Large intestine (tissue), 3 donors: ENCODE measurements around the gene TIAM1. TPM values are rescaled to one million over a fixed set of nuclear protein-coding genes. Genes with fewer than 3 reads are reported as not detected.
"Not testable (repeated sequence)": the region's sequence is repeated elsewhere in the genome, so short reads cannot be mapped to it uniquely, and the experiment has no call there.

Experiments
- DNase-seq, 2 donors: peaks; one replicate each; pipeline versions ENCODE4 v3.0.0 to v3.0.0-alpha.2; 2013
- H3K27ac ChIP-seq: one replicate; pipeline ENCODE4 v1.5.1; 2013; ENCODE audit warnings: low read length
- H3K27me3 ChIP-seq: 2 replicates; pipeline ENCODE4 v1.6.1; 2013; ENCODE audit warnings: low read length; ENCODE audit not compliant: control insufficient read depth, insufficient read depth
- H3K36me3 ChIP-seq: 2 replicates; pipeline ENCODE4 v1.6.1; 2013; ENCODE audit warnings: low read length; ENCODE audit not compliant: control insufficient read depth, insufficient read depth
- H3K4me1 ChIP-seq: one replicate; pipeline ENCODE4 v1.6.1; 2013; ENCODE audit warnings: low read length; ENCODE audit not compliant: control insufficient read depth, insufficient read depth
- H3K4me3 ChIP-seq: one replicate; pipeline ENCODE4 v1.5.1; 2013; ENCODE audit warnings: low read length
- H3K9me3 ChIP-seq: one replicate; pipeline ENCODE4 v1.6.1; 2013; ENCODE audit warnings: mild to moderate bottlenecking, low read depth, low read length, moderate library complexity; ENCODE audit not compliant: control insufficient read depth
- WGBS: methylation state at CpG from one replicate; pipeline ENCODE4 v1.1.5; 2013; ENCODE audit warnings: low lambda C conversion rate; ENCODE audit not compliant: insufficient coverage; 5-methylcytosine and 5-hydroxymethylcytosine counted together
- polyA plus RNA-seq: library from polyadenylated mRNA; unstranded; fragments of 120-200 nt; gene quantifications from one replicate; pipeline ENCODE4 v1.2.1, GENCODE V29; 2013

TIAM1 gene
- polyA plus RNA-seq, 1 donor, result 6.3 TPM

DNA sequence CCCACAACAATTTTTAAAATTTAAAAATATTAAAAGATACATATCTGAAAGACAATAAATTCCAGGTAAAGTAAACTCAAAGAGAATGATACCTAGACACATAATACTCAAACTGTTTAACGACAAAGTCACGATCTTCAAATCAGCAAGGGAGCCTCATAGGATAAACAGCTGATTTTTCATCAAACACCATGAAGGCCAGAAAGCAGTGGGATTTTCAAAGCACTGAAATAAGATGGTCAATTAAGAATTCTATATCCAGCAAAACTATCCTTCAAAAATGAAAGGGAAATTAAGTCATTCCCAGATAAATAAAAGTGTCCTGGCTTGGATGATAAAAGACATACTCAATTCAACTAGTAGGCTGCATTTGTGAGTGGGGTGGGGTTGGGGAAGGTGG lies 100.5 kb downstream of the TIAM1 start:
- no peak for DNase-seq
- Histone ChIP-seq H3K27me3 (no peaks in the 10 kb centered on the region), H3K36me3 (no peaks in the 10 kb centered on the region), H3K27ac (no peak overlapping the region), H3K4me3 (no peak overlapping the region), H3K4me1 (no peaks in the 10 kb centered on the region), H3K9me3 (no peaks in the 10 kb centered on the region)
- WGBS, result 92% methylated on average over 2 of the region's 2 CpGs

DNA sequence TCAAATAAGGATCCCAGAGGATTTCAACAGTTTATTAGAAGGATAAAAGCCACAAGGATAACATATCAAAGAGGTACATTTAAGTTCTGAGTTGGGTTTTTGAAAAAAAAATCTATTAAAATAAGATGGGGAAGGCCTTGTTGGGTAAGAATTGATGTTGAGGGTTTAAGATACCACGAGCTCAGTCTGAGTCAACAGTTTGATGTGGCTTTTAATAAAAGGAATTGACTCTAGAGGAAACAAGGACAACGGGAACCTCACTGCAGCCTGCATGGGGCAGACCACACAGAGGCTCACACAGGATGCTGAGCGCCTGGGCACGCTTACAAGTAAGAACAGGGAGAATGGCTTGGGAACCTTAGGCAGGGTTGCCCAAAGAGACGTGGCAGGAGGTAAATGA lies 107.5 kb downstream of the TIAM1 start:
- DNase-seq, result no peak
- Histone ChIP-seq H3K4me3 (no peak overlapping the region), H3K27me3 (no peaks in the 10 kb centered on the region), H3K27ac (no peak overlapping the region), H3K4me1 (no peaks in the 10 kb centered on the region), H3K9me3 (no peaks in the 10 kb centered on the region), H3K36me3 (no peaks in the 10 kb centered on the region)
- no CpG with 5 or more reads among the region's 5 CpGs for WGBS

- H3K4me3 ChIP-seq, result no peak overlapping the region
- no peaks in the 10 kb centered on the region for H3K9me3 ChIP-seq
- no peak for DNase-seq
- no peaks in the 10 kb centered on the region for H3K27me3 ChIP-seq
- 50% methylated on average over 2 of the region's 6 CpGs for whole genome bisulfite sequencing
- H3K27ac ChIP-seq, result no peak overlapping the region
- no peaks in the 10 kb centered on the region for H3K4me1 ChIP-seq
- H3K36me3 ChIP-seq, result no peaks in the 10 kb centered on the region
Measured at GRCh38 chr21:31235671-31236450, 108.2 kb downstream of the TIAM1 start.

DNA sequence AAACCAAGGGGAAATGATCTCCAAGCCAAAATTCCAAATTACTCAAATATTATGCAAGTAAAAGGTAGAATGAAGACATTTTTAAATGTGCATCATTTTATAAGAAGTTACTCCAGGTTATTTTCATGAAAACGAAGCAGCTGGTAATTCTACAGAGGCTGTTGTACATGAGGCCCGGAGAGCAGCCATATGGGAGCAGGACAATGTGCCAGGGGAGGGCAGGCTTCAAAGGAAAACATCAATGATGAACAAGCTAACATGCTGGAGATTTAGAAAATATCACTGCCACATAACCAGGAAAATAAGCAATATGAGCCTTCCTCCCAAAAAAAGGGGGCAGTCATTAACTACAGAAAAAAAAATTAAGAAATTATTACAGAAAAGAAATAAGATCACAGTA lies 109.1 kb downstream of the TIAM1 start:
- WGBS, result no CpG with 5 or more reads among the region's 2 CpGs
- Histone ChIP-seq H3K4me1 (no peaks in the 10 kb centered on the region), H3K27me3 (no peaks in the 10 kb centered on the region), H3K4me3 (no peak overlapping the region), H3K27ac (no peak overlapping the region), H3K36me3 (no peaks in the 10 kb centered on the region), H3K9me3 (no peaks in the 10 kb centered on the region)
- no peak for DNase-seq

GRCh38 chr21:31233711-31234110 lies 110.3 kb downstream of the TIAM1 start:
- Histone ChIP-seq H3K36me3 (no peaks in the 10 kb centered on the region), H3K4me1 (no peaks in the 10 kb centered on the region), H3K9me3 (no peaks in the 10 kb centered on the region), H3K4me3 (no peak overlapping the region), H3K27ac (no peak overlapping the region), H3K27me3 (no peaks in the 10 kb centered on the region)
- no CpG with 5 or more reads among the region's 9 CpGs for WGBS
- DNase-seq, result no peak

DNA sequence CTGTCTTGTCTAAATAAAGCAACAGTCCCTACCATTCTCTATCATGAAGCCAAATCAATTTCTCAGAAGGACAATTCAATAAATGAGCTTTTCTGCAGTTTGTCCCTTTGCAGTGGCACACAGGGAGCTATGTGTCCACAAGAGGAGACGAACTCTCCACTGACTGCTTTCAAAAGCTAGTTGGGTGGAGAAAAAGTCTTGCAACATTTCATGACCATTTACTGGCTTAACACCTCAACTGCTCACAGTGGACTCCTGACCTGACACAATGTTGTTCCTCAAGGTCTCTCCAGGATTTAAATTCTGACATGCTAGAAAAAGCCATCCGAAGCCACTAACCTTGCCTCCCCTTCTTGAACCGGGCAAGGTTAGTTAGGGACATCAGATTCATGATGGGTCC lies 111.7 kb downstream of the TIAM1 start:
- WGBS, result no CpG with 5 or more reads among the region's 3 CpGs
- H3K27me3 ChIP-seq, result no peaks in the 10 kb centered on the region
- no peak for DNase-seq
- H3K9me3 ChIP-seq, result no peaks in the 10 kb centered on the region
- H3K4me1 ChIP-seq, result no peaks in the 10 kb centered on the region
- H3K4me3 ChIP-seq, result no peak overlapping the region
- H3K36me3 ChIP-seq, result no peaks in the 10 kb centered on the region
- H3K27ac ChIP-seq, result no peak overlapping the region

DNA sequence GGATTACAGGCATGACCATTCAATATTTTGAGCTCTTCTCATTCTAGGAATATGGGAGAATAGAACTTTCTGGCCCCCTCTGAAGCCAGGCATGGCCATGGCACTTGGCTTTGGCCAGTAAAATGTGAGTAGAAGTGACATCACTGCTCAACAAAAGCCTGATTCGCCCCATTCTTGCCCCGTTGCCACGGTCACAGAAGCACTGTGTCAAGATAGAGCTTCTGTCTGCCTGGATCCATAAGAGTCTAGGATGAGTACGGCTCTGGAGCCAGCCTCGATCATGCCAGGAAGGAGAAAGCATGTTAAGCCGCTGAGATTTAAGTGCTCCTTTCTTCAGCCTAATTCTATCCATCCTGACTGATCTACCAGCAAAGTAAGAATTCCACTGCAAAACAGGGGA lies 113.1 kb downstream of the TIAM1 start:
- no peaks in the 10 kb centered on the region for H3K36me3 ChIP-seq
- H3K4me3 ChIP-seq, result no peak overlapping the region
- no peaks in the 10 kb centered on the region for H3K9me3 ChIP-seq
- H3K4me1 ChIP-seq, result no peaks in the 10 kb centered on the region
- no peaks in the 10 kb centered on the region for H3K27me3 ChIP-seq
- H3K27ac ChIP-seq, result no peak overlapping the region
- WGBS, result no CpG with 5 or more reads among the region's 6 CpGs
- no peak for DNase-seq

DNA sequence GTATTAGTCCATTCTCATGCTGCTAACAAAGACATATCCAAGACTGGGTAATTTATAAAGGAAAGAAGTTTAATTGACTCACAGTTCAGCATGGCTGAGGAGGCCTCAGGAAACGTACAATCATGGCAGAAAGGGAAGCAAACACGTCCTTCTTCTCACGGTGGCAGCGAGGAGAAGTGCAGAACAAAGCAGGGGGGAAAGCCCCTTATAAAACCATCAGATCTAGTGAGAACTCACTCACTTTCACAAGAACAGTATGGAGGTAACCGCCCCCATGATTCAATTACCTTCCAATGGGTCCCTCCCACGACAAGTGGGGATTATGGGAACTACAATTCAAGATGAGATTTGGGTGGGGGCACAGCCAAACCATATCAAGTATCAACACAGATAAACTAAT lies 115.3 kb downstream of the TIAM1 start:
- not testable (repeated sequence) for DNase-seq, H3K9me3 ChIP-seq, H3K36me3 ChIP-seq, H3K27me3 ChIP-seq, H3K4me1 ChIP-seq, H3K4me3 ChIP-seq, H3K27ac ChIP-seq
- WGBS, result no CpG with 5 or more reads among the region's 6 CpGs

- no peaks in the 10 kb centered on the region for H3K27me3 ChIP-seq
- WGBS, result 100% methylated on average over 1 of the region's 11 CpGs
- H3K4me1 ChIP-seq, result no peaks in the 10 kb centered on the region
- H3K27ac ChIP-seq, result no peak overlapping the region
- H3K9me3 ChIP-seq, result no peaks in the 10 kb centered on the region
- no peak for DNase-seq
- H3K4me3 ChIP-seq, result no peak overlapping the region
- H3K36me3 ChIP-seq, result no peaks in the 10 kb centered on the region
Measured at GRCh38 chr21:31225713-31226112, 118.3 kb downstream of the TIAM1 start.

GRCh38 chr21:31222142-31222541 lies 121.9 kb downstream of the TIAM1 start:
- no peaks in the 10 kb centered on the region for H3K9me3 ChIP-seq
- no peaks in the 10 kb centered on the region for H3K27me3 ChIP-seq
- DNase-seq, result no peak
- no peaks in the 10 kb centered on the region for H3K36me3 ChIP-seq
- no peak overlapping the region for H3K27ac ChIP-seq
- no peaks in the 10 kb centered on the region for H3K4me1 ChIP-seq
- H3K4me3 ChIP-seq, result no peak overlapping the region
- WGBS, result no CpG with 5 or more reads among the region's 6 CpGs

GRCh38 chr21:31221043-31221442 lies 123.0 kb downstream of the TIAM1 start:
- no peak for DNase-seq
- no peak overlapping the region for H3K4me3 ChIP-seq
- H3K27me3 ChIP-seq, result no peaks in the 10 kb centered on the region
- no peak overlapping the region for H3K27ac ChIP-seq
- H3K36me3 ChIP-seq, result no peaks in the 10 kb centered on the region
- no peaks in the 10 kb centered on the region for H3K9me3 ChIP-seq
- no peaks in the 10 kb centered on the region for H3K4me1 ChIP-seq
- WGBS, result no CpG with 5 or more reads among the region's 5 CpGs
